ENCODE measurements around the gene ZNF23. TPM values are rescaled to one million over a fixed set of nuclear protein-coding genes. Genes with fewer than 3 reads are reported as not detected.

Gene ZNF23
- total and polyA plus RNA-seq, 2 donors: 8.8 to 14.3 TPM

GRCh38 chr16:71429581-71429980, 32.5 kb downstream of the ZNF23 start:
- WGBS: 77% methylated on average over 3 of the region's 3 CpGs
- Histone ChIP-seq H3K4me1 (ENCODE audit: insufficient read depth) (no peaks in the 10 kb centered on the region), H3K36me3 (ENCODE audit: insufficient read depth) (no peaks in the 10 kb centered on the region), H3K4me3 (ENCODE audit: low read depth, low read length) (no peak overlapping the region), H3K27ac (ENCODE audit: low read depth) (no peak overlapping the region)
- DNase-seq (ENCODE audit: extremely low spot score): no peak

- Histone ChIP-seq H3K27ac (ENCODE audit: low read depth) (no peak overlapping the region), H3K36me3 (ENCODE audit: insufficient read depth) (no peaks in the 10 kb centered on the region), H3K4me3 (ENCODE audit: low read depth, low read length) (no peak overlapping the region), H3K4me1 (ENCODE audit: insufficient read depth) (no peaks in the 10 kb centered on the region)
- no peak for DNase-seq (ENCODE audit: extremely low spot score)
- WGBS: 80% methylated on average over 2 of the region's 2 CpGs
Measured at GRCh38 chr16:71428883-71429282, 33.2 kb downstream of the ZNF23 start.

GRCh38 chr16:71428385-71428784, 33.7 kb downstream of the ZNF23 start:
- Histone ChIP-seq H3K27ac (ENCODE audit: low read depth) (no peak overlapping the region), H3K4me3 (ENCODE audit: low read depth, low read length) (no peak overlapping the region), H3K4me1 (ENCODE audit: insufficient read depth) (no peaks in the 10 kb centered on the region), H3K36me3 (ENCODE audit: insufficient read depth) (no peaks in the 10 kb centered on the region)
- DNase-seq (ENCODE audit: extremely low spot score): no peak

GRCh38 chr16:71426880-71427615, 35.0 kb downstream of the ZNF23 start:
- H3K4me3 ChIP-seq (ENCODE audit: low read depth, low read length): no peak overlapping the region
- DNase-seq (ENCODE audit: extremely low spot score): no peak
- H3K4me1 ChIP-seq (ENCODE audit: insufficient read depth): no peaks in the 10 kb centered on the region
- H3K36me3 ChIP-seq (ENCODE audit: insufficient read depth): no peaks in the 10 kb centered on the region
- 67% methylated on average over 12 of the region's 12 CpGs for WGBS
- no peak overlapping the region for H3K27ac ChIP-seq (ENCODE audit: low read depth)

- Histone ChIP-seq H3K36me3 (ENCODE audit: insufficient read depth) (no peaks in the 10 kb centered on the region), H3K4me3 (ENCODE audit: low read depth, low read length) (no peak overlapping the region), H3K27ac (ENCODE audit: low read depth) (no peak overlapping the region), H3K4me1 (ENCODE audit: insufficient read depth) (no peaks in the 10 kb centered on the region)
- no peak for DNase-seq (ENCODE audit: extremely low spot score)
- WGBS: 2% methylated on average over 48 of the region's 48 CpGs
Measured at GRCh38 chr16:71426069-71426879, 35.8 kb downstream of the ZNF23 start.

GRCh38 chr16:71425746-71426068, 36.3 kb downstream of the ZNF23 start:
- H3K4me1 ChIP-seq (ENCODE audit: insufficient read depth): no peaks in the 10 kb centered on the region
- H3K4me3 ChIP-seq (ENCODE audit: low read depth, low read length): no peak overlapping the region
- H3K36me3 ChIP-seq (ENCODE audit: insufficient read depth): no peaks in the 10 kb centered on the region
- DNase-seq (ENCODE audit: extremely low spot score): no peak
- H3K27ac ChIP-seq (ENCODE audit: low read depth): no peak overlapping the region
- WGBS: 4% methylated on average over 18 of the region's 18 CpGs

GRCh38 chr16:71424626-71425025, 37.4 kb downstream of the ZNF23 start:
- H3K4me3 ChIP-seq (ENCODE audit: low read depth, low read length): no peak overlapping the region
- no peak overlapping the region for H3K27ac ChIP-seq (ENCODE audit: low read depth)
- no peaks in the 10 kb centered on the region for H3K4me1 ChIP-seq (ENCODE audit: insufficient read depth)
- 73% methylated on average over 6 of the region's 6 CpGs for WGBS
- no peak for DNase-seq (ENCODE audit: extremely low spot score)
- H3K36me3 ChIP-seq (ENCODE audit: insufficient read depth): no peaks in the 10 kb centered on the region

GRCh38 chr16:71423865-71424264, 38.2 kb downstream of the ZNF23 start:
- H3K4me3 ChIP-seq (ENCODE audit: low read depth, low read length): no peak overlapping the region
- no peak overlapping the region for H3K27ac ChIP-seq (ENCODE audit: low read depth)
- H3K36me3 ChIP-seq (ENCODE audit: insufficient read depth): no peaks in the 10 kb centered on the region
- WGBS: 88% methylated on average over 7 of the region's 7 CpGs
- H3K4me1 ChIP-seq (ENCODE audit: insufficient read depth): no peaks in the 10 kb centered on the region
- no peak for DNase-seq (ENCODE audit: extremely low spot score)

GRCh38 chr16:71423016-71423415, 39.0 kb downstream of the ZNF23 start:
- no peak overlapping the region for H3K27ac ChIP-seq (ENCODE audit: low read depth)
- H3K4me1 ChIP-seq (ENCODE audit: insufficient read depth): no peaks in the 10 kb centered on the region
- H3K4me3 ChIP-seq (ENCODE audit: low read depth, low read length): no peak overlapping the region
- WGBS: 71% methylated on average over 2 of the region's 2 CpGs
- no peaks in the 10 kb centered on the region for H3K36me3 ChIP-seq (ENCODE audit: insufficient read depth)
- no peak for DNase-seq (ENCODE audit: extremely low spot score)

- Histone ChIP-seq H3K4me1 (ENCODE audit: insufficient read depth) (no peaks in the 10 kb centered on the region), H3K27ac (ENCODE audit: low read depth) (no peak overlapping the region), H3K36me3 (ENCODE audit: insufficient read depth) (no peaks in the 10 kb centered on the region), H3K4me3 (ENCODE audit: low read depth, low read length) (no peak overlapping the region)
- no peak for DNase-seq (ENCODE audit: extremely low spot score)
- WGBS: 59% methylated on average over 4 of the region's 4 CpGs
Measured at GRCh38 chr16:71421911-71422310, 40.1 kb downstream of the ZNF23 start.

- no peak for DNase-seq (ENCODE audit: extremely low spot score)
- WGBS: 90% methylated on average over 5 of the region's 5 CpGs
- H3K4me1 ChIP-seq (ENCODE audit: insufficient read depth): no peaks in the 10 kb centered on the region
- no peak overlapping the region for H3K27ac ChIP-seq (ENCODE audit: low read depth)
- H3K36me3 ChIP-seq (ENCODE audit: insufficient read depth): no peaks in the 10 kb centered on the region
- no peak overlapping the region for H3K4me3 ChIP-seq (ENCODE audit: low read depth, low read length)
Measured at GRCh38 chr16:71414038-71414437, 48.0 kb downstream of the ZNF23 start.

GRCh38 chr16:71413341-71413740, 48.7 kb downstream of the ZNF23 start:
- 64% methylated on average over 4 of the region's 4 CpGs for WGBS
- Histone ChIP-seq H3K4me1 (ENCODE audit: insufficient read depth) (no peaks in the 10 kb centered on the region), H3K36me3 (ENCODE audit: insufficient read depth) (no peaks in the 10 kb centered on the region), H3K4me3 (ENCODE audit: low read depth, low read length) (no peak overlapping the region), H3K27ac (ENCODE audit: low read depth) (no peak overlapping the region)
- no peak for DNase-seq (ENCODE audit: extremely low spot score)

GRCh38 chr16:71412270-71413160, 49.5 kb downstream of the ZNF23 start:
- peak; percentile 45 for DNase-seq (ENCODE audit: extremely low spot score)
- Histone ChIP-seq H3K4me3 (ENCODE audit: low read depth, low read length) (no peak overlapping the region), H3K36me3 (ENCODE audit: insufficient read depth) (no peaks in the 10 kb centered on the region), H3K27ac (ENCODE audit: low read depth) (no peak overlapping the region), H3K4me1 (ENCODE audit: insufficient read depth) (no peaks in the 10 kb centered on the region)
- WGBS: 7% methylated on average over 24 of the region's 24 CpGs

All from urinary bladder (tissue), 4 donors.